Measurements from ENCODE around the gene FEM1C.

FEM1C gene

GRCh38 chr5:115532517-115532916, 12.1 kb downstream of the FEM1C start:
- Histone ChIP-seq H3K36me3 (ENCODE audit: control insufficient read depth, insufficient read depth, low read length) (no peaks in the 10 kb centered on the region), H3K9ac (ENCODE audit: low read length) (no peak overlapping the region), H3K4me1 (ENCODE audit: control insufficient read depth, insufficient read depth, low read length) (peaks cover 15% of the 10 kb centered on the region), H3K4me3 (ENCODE audit: low read length) (no peak overlapping the region), H3K9me3 (ENCODE audit: control insufficient read depth, low read length) (no peaks in the 10 kb centered on the region), H3K27me3 (ENCODE audit: control insufficient read depth, insufficient read depth, low read length) (no peaks in the 10 kb centered on the region)

- peaks cover 11% of the 10 kb centered on the region for H3K4me1 ChIP-seq (ENCODE audit: control insufficient read depth, insufficient read depth, low read length)
- no peaks in the 10 kb centered on the region for H3K27me3 ChIP-seq (ENCODE audit: control insufficient read depth, insufficient read depth, low read length)
- no peak overlapping the region for H3K9ac ChIP-seq (ENCODE audit: low read length)
- no peak overlapping the region for H3K4me3 ChIP-seq (ENCODE audit: low read length)
- H3K36me3 ChIP-seq (ENCODE audit: control insufficient read depth, insufficient read depth, low read length) = no peaks in the 10 kb centered on the region
- no peaks in the 10 kb centered on the region for H3K9me3 ChIP-seq (ENCODE audit: control insufficient read depth, low read length)
Observed at GRCh38 chr5:115531787-115532367, 12.7 kb downstream of the FEM1C start.

- Histone ChIP-seq H3K36me3 (ENCODE audit: control insufficient read depth, insufficient read depth, low read length) (no peaks in the 10 kb centered on the region), H3K4me1 (ENCODE audit: control insufficient read depth, insufficient read depth, low read length) (peaks cover 16% of the 10 kb centered on the region), H3K27me3 (ENCODE audit: control insufficient read depth, insufficient read depth, low read length) (no peaks in the 10 kb centered on the region), H3K9me3 (ENCODE audit: control insufficient read depth, low read length) (no peaks in the 10 kb centered on the region), H3K4me3 (ENCODE audit: low read length) (no peak overlapping the region), H3K9ac (ENCODE audit: low read length) (no peak overlapping the region)
Observed at GRCh38 chr5:115531380-115531779, 13.2 kb downstream of the FEM1C start.

GRCh38 chr5:115530426-115530825, 14.1 kb downstream of the FEM1C start:
- no peaks in the 10 kb centered on the region for H3K27me3 ChIP-seq (ENCODE audit: control insufficient read depth, insufficient read depth, low read length)
- H3K9ac ChIP-seq (ENCODE audit: low read length) = no peak overlapping the region
- no peaks in the 10 kb centered on the region for H3K36me3 ChIP-seq (ENCODE audit: control insufficient read depth, insufficient read depth, low read length)
- H3K9me3 ChIP-seq (ENCODE audit: control insufficient read depth, low read length) = no peaks in the 10 kb centered on the region
- H3K4me1 ChIP-seq (ENCODE audit: control insufficient read depth, insufficient read depth, low read length) = peaks cover 16% of the 10 kb centered on the region
- no peak overlapping the region for H3K4me3 ChIP-seq (ENCODE audit: low read length)

GRCh38 chr5:115526604-115527003, 18.0 kb downstream of the FEM1C start:
- no peaks in the 10 kb centered on the region for H3K27me3 ChIP-seq (ENCODE audit: control insufficient read depth, insufficient read depth, low read length)
- no peak overlapping the region for H3K9ac ChIP-seq (ENCODE audit: low read length)
- no peaks in the 10 kb centered on the region for H3K9me3 ChIP-seq (ENCODE audit: control insufficient read depth, low read length)
- H3K36me3 ChIP-seq (ENCODE audit: control insufficient read depth, insufficient read depth, low read length) = no peaks in the 10 kb centered on the region
- peaks cover 19% of the 10 kb centered on the region for H3K4me1 ChIP-seq (ENCODE audit: control insufficient read depth, insufficient read depth, low read length)
- H3K4me3 ChIP-seq (ENCODE audit: low read length) = no peak overlapping the region

GRCh38 chr5:115524199-115524847, 20.3 kb downstream of the FEM1C start:
- Histone ChIP-seq H3K9ac (ENCODE audit: low read length) (no peak overlapping the region), H3K4me1 (ENCODE audit: control insufficient read depth, insufficient read depth, low read length) (peaks cover 18% of the 10 kb centered on the region), H3K36me3 (ENCODE audit: control insufficient read depth, insufficient read depth, low read length) (no peaks in the 10 kb centered on the region)

GRCh38 chr5:115522832-115523403, 21.7 kb downstream of the FEM1C start:
- H3K36me3 ChIP-seq (ENCODE audit: control insufficient read depth, insufficient read depth, low read length) = no peaks in the 10 kb centered on the region
- peaks cover 18% of the 10 kb centered on the region for H3K4me1 ChIP-seq (ENCODE audit: control insufficient read depth, insufficient read depth, low read length)
- no peak overlapping the region for H3K9ac ChIP-seq (ENCODE audit: low read length)
- no peak overlapping the region for H3K4me3 ChIP-seq (ENCODE audit: low read length)
- H3K9me3 ChIP-seq (ENCODE audit: control insufficient read depth, low read length) = no peaks in the 10 kb centered on the region
- H3K27me3 ChIP-seq (ENCODE audit: control insufficient read depth, insufficient read depth, low read length) = no peaks in the 10 kb centered on the region

More at GRCh38 chr5:115524199-115524847, 20.3 kb downstream of the FEM1C start:
- Histone ChIP-seq H3K27me3 (ENCODE audit: control insufficient read depth, insufficient read depth, low read length) (no peaks in the 10 kb centered on the region), H3K9me3 (ENCODE audit: control insufficient read depth, low read length) (no peaks in the 10 kb centered on the region), H3K4me3 (ENCODE audit: low read length) (no peak overlapping the region)

GRCh38 chr5:115520191-115520590, 24.4 kb downstream of the FEM1C start:
- Histone ChIP-seq H3K9ac (ENCODE audit: low read length) (no peak overlapping the region), H3K4me3 (ENCODE audit: low read length) (no peak overlapping the region), H3K9me3 (ENCODE audit: control insufficient read depth, low read length) (no peaks in the 10 kb centered on the region), H3K4me1 (ENCODE audit: control insufficient read depth, insufficient read depth, low read length) (peaks cover 12% of the 10 kb centered on the region), H3K27me3 (ENCODE audit: control insufficient read depth, insufficient read depth, low read length) (no peaks in the 10 kb centered on the region), H3K36me3 (ENCODE audit: control insufficient read depth, insufficient read depth, low read length) (no peaks in the 10 kb centered on the region)

GRCh38 chr5:115516372-115516771, 28.2 kb downstream of the FEM1C start:
- Histone ChIP-seq H3K9ac (ENCODE audit: low read length) (no peak overlapping the region), H3K36me3 (ENCODE audit: control insufficient read depth, insufficient read depth, low read length) (no peaks in the 10 kb centered on the region)

GRCh38 chr5:115514220-115514619, 30.4 kb downstream of the FEM1C start:
- no peak overlapping the region for H3K9ac ChIP-seq (ENCODE audit: low read length)
- no peaks in the 10 kb centered on the region for H3K4me1 ChIP-seq (ENCODE audit: control insufficient read depth, insufficient read depth, low read length)
- no peaks in the 10 kb centered on the region for H3K9me3 ChIP-seq (ENCODE audit: control insufficient read depth, low read length)
- no peak overlapping the region for H3K4me3 ChIP-seq (ENCODE audit: low read length)
- H3K27me3 ChIP-seq (ENCODE audit: control insufficient read depth, insufficient read depth, low read length) = no peaks in the 10 kb centered on the region
- H3K36me3 ChIP-seq (ENCODE audit: control insufficient read depth, insufficient read depth, low read length) = no peaks in the 10 kb centered on the region

More at GRCh38 chr5:115516372-115516771, 28.2 kb downstream of the FEM1C start:
- Histone ChIP-seq H3K4me1 (ENCODE audit: control insufficient read depth, insufficient read depth, low read length) (no peaks in the 10 kb centered on the region), H3K27me3 (ENCODE audit: control insufficient read depth, insufficient read depth, low read length) (no peaks in the 10 kb centered on the region), H3K9me3 (ENCODE audit: control insufficient read depth, low read length) (no peaks in the 10 kb centered on the region), H3K4me3 (ENCODE audit: low read length) (no peak overlapping the region)

GRCh38 chr5:115511632-115512031, 32.9 kb downstream of the FEM1C start:
- Histone ChIP-seq H3K9me3 (ENCODE audit: control insufficient read depth, low read length) (no peaks in the 10 kb centered on the region), H3K4me3 (ENCODE audit: low read length) (no peak overlapping the region), H3K36me3 (ENCODE audit: control insufficient read depth, insufficient read depth, low read length) (no peaks in the 10 kb centered on the region), H3K4me1 (ENCODE audit: control insufficient read depth, insufficient read depth, low read length) (no peaks in the 10 kb centered on the region), H3K9ac (ENCODE audit: low read length) (no peak overlapping the region), H3K27me3 (ENCODE audit: control insufficient read depth, insufficient read depth, low read length) (no peaks in the 10 kb centered on the region)

- H3K9ac ChIP-seq (ENCODE audit: low read length) = no peak overlapping the region
- no peaks in the 10 kb centered on the region for H3K4me1 ChIP-seq (ENCODE audit: control insufficient read depth, insufficient read depth, low read length)
- H3K9me3 ChIP-seq (ENCODE audit: control insufficient read depth, low read length) = no peaks in the 10 kb centered on the region
- no peaks in the 10 kb centered on the region for H3K36me3 ChIP-seq (ENCODE audit: control insufficient read depth, insufficient read depth, low read length)
- H3K27me3 ChIP-seq (ENCODE audit: control insufficient read depth, insufficient read depth, low read length) = no peaks in the 10 kb centered on the region
- H3K4me3 ChIP-seq (ENCODE audit: low read length) = no peak overlapping the region
Observed at GRCh38 chr5:115510145-115510645, 34.4 kb downstream of the FEM1C start.
